NCI-H1048 (cell line): ENCODE results near the gene EXTL2.
"Not testable (repeated sequence)": the region's sequence is repeated elsewhere in the genome, so short reads cannot be mapped to it uniquely, and the experiment has no call there.

ENCODE experiments used
- DNase-seq: peaks from one replicate; lab custom pipeline; 2025; lab: John Stamatoyannopoulos, UW

EXTL2 gene

GRCh38 chr1:100894603-100895539, at the start of gene EXTL2:
TSS of gene EXTL2 (minus strand) at chr1:100894842. CDS start at chr1:100888757, 6,085 bp downstream.
- peak; percentile 93 for DNase-seq

- no peak for DNase-seq
Measured at GRCh38 chr1:100943533-100943932, 48.9 kb upstream of the EXTL2 start.

- DNase-seq: no peak
Measured at GRCh38 chr1:100942304-100943046, 47.8 kb upstream of the EXTL2 start.

- DNase-seq: no peak
Measured at GRCh38 chr1:100941580-100942216, 47.1 kb upstream of the EXTL2 start.

- DNase-seq: no peak
Measured at GRCh38 chr1:100941098-100941527, 46.5 kb upstream of the EXTL2 start.

- DNase-seq: no peak
Measured at GRCh38 chr1:100936194-100936967, 41.7 kb upstream of the EXTL2 start.

- not testable (repeated sequence) for DNase-seq
Measured at GRCh38 chr1:100933555-100933954, 38.9 kb upstream of the EXTL2 start.

- no peak for DNase-seq
Measured at GRCh38 chr1:100931716-100932115, 37.1 kb upstream of the EXTL2 start.

GRCh38 chr1:100930494-100930893, 35.9 kb upstream of the EXTL2 start:
- no peak for DNase-seq

- no peak for DNase-seq
Measured at GRCh38 chr1:100928128-100928527, 33.5 kb upstream of the EXTL2 start.

- no peak for DNase-seq
Measured at GRCh38 chr1:100927276-100927675, 32.6 kb upstream of the EXTL2 start.

- no peak for DNase-seq
Measured at GRCh38 chr1:100926240-100926639, 31.6 kb upstream of the EXTL2 start.

GRCh38 chr1:100924991-100925390, 30.3 kb upstream of the EXTL2 start:
- no peak for DNase-seq

GRCh38 chr1:100924212-100924611, 29.6 kb upstream of the EXTL2 start:
- no peak for DNase-seq

- DNase-seq: no peak
Measured at GRCh38 chr1:100921110-100921706, 26.6 kb upstream of the EXTL2 start.

- no peak for DNase-seq
Measured at GRCh38 chr1:100912019-100912418, 17.4 kb upstream of the EXTL2 start.

GRCh38 chr1:100909018-100909417, 14.4 kb upstream of the EXTL2 start:
- no peak for DNase-seq

GRCh38 chr1:100907887-100908286, 13.2 kb upstream of the EXTL2 start:
- DNase-seq: no peak

GRCh38 chr1:100905181-100905580, 10.5 kb upstream of the EXTL2 start:
- no peak for DNase-seq

- DNase-seq: no peak
Measured at GRCh38 chr1:100904528-100904927, 9.9 kb upstream of the EXTL2 start.

- DNase-seq: no peak
Measured at GRCh38 chr1:100903777-100904176, 9.1 kb upstream of the EXTL2 start.
